ENCODE measurements around the gene CCDC178.
"Not testable (repeated sequence)": the region's sequence is repeated elsewhere in the genome, so short reads cannot be mapped to it uniquely, and the experiment has no call there.

Gene CCDC178

GRCh38 chr18:33424266-33424946 lies 16.1 kb downstream of the CCDC178 start:
- Histone ChIP-seq H3K9ac (ENCODE audit: low read length) (no peak overlapping the region), H3K27me3 (ENCODE audit: control insufficient read depth, insufficient read depth, low read length) (no peaks in the 10 kb centered on the region), H3K27ac (ENCODE audit: low read depth, low read length) (no peak overlapping the region), H3K4me3 (ENCODE audit: low read length) (no peak overlapping the region), H3K4me1 (ENCODE audit: control insufficient read depth, insufficient read depth, low read length) (no peaks in the 10 kb centered on the region), H3K36me3 (ENCODE audit: control insufficient read depth, insufficient read depth, low read length) (no peaks in the 10 kb centered on the region)

- H3K9ac ChIP-seq (ENCODE audit: low read length): no peak overlapping the region
- no peaks in the 10 kb centered on the region for H3K27me3 ChIP-seq (ENCODE audit: control insufficient read depth, insufficient read depth, low read length)
- no peaks in the 10 kb centered on the region for H3K4me1 ChIP-seq (ENCODE audit: control insufficient read depth, insufficient read depth, low read length)
- no peaks in the 10 kb centered on the region for H3K36me3 ChIP-seq (ENCODE audit: control insufficient read depth, insufficient read depth, low read length)
- no peak overlapping the region for H3K27ac ChIP-seq (ENCODE audit: low read depth, low read length)
- H3K4me3 ChIP-seq (ENCODE audit: low read length): no peak overlapping the region
Measured at GRCh38 chr18:33421225-33421624, 19.3 kb downstream of the CCDC178 start.

- Histone ChIP-seq H3K27ac (ENCODE audit: low read depth, low read length) (no peak overlapping the region), H3K9ac (ENCODE audit: low read length) (no peak overlapping the region)
Measured at GRCh38 chr18:33404244-33404873, 36.2 kb downstream of the CCDC178 start.

GRCh38 chr18:33398939-33399338 lies 41.6 kb downstream of the CCDC178 start:
- H3K9ac ChIP-seq (ENCODE audit: low read length); H3K4me1 ChIP-seq (ENCODE audit: control insufficient read depth, insufficient read depth, low read length); H3K27me3 ChIP-seq (ENCODE audit: control insufficient read depth, insufficient read depth, low read length); H3K36me3 ChIP-seq (ENCODE audit: control insufficient read depth, insufficient read depth, low read length); H3K4me3 ChIP-seq (ENCODE audit: low read length); H3K27ac ChIP-seq (ENCODE audit: low read depth, low read length): not testable (repeated sequence)

More at GRCh38 chr18:33404244-33404873, 36.2 kb downstream of the CCDC178 start:
- no peaks in the 10 kb centered on the region for H3K36me3 ChIP-seq (ENCODE audit: control insufficient read depth, insufficient read depth, low read length)
- H3K4me1 ChIP-seq (ENCODE audit: control insufficient read depth, insufficient read depth, low read length): no peaks in the 10 kb centered on the region
- H3K27me3 ChIP-seq (ENCODE audit: control insufficient read depth, insufficient read depth, low read length): no peaks in the 10 kb centered on the region
- H3K4me3 ChIP-seq (ENCODE audit: low read length): no peak overlapping the region

GRCh38 chr18:33375829-33376228 lies 64.7 kb downstream of the CCDC178 start:
- no peak overlapping the region for H3K27ac ChIP-seq (ENCODE audit: low read depth, low read length)
- H3K4me3 ChIP-seq (ENCODE audit: low read length): no peak overlapping the region
- H3K36me3 ChIP-seq (ENCODE audit: control insufficient read depth, insufficient read depth, low read length): no peaks in the 10 kb centered on the region
- H3K4me1 ChIP-seq (ENCODE audit: control insufficient read depth, insufficient read depth, low read length): no peaks in the 10 kb centered on the region
- no peaks in the 10 kb centered on the region for H3K27me3 ChIP-seq (ENCODE audit: control insufficient read depth, insufficient read depth, low read length)
- no peak overlapping the region for H3K9ac ChIP-seq (ENCODE audit: low read length)

- no peak overlapping the region for H3K4me3 ChIP-seq (ENCODE audit: low read length)
- H3K27ac ChIP-seq (ENCODE audit: low read depth, low read length): no peak overlapping the region
- H3K4me1 ChIP-seq (ENCODE audit: control insufficient read depth, insufficient read depth, low read length): no peaks in the 10 kb centered on the region
- no peaks in the 10 kb centered on the region for H3K27me3 ChIP-seq (ENCODE audit: control insufficient read depth, insufficient read depth, low read length)
- no peak overlapping the region for H3K9ac ChIP-seq (ENCODE audit: low read length)
- H3K36me3 ChIP-seq (ENCODE audit: control insufficient read depth, insufficient read depth, low read length): no peaks in the 10 kb centered on the region
Measured at GRCh38 chr18:33372442-33372841, 68.1 kb downstream of the CCDC178 start.

- no peaks in the 10 kb centered on the region for H3K27me3 ChIP-seq (ENCODE audit: control insufficient read depth, insufficient read depth, low read length)
- H3K4me3 ChIP-seq (ENCODE audit: low read length): no peak overlapping the region
- H3K9ac ChIP-seq (ENCODE audit: low read length): no peak overlapping the region
- H3K27ac ChIP-seq (ENCODE audit: low read depth, low read length): no peak overlapping the region
- H3K4me1 ChIP-seq (ENCODE audit: control insufficient read depth, insufficient read depth, low read length): no peaks in the 10 kb centered on the region
- H3K36me3 ChIP-seq (ENCODE audit: control insufficient read depth, insufficient read depth, low read length): no peaks in the 10 kb centered on the region
Measured at GRCh38 chr18:33369711-33370449, 70.6 kb downstream of the CCDC178 start.

- Histone ChIP-seq H3K4me1 (ENCODE audit: control insufficient read depth, insufficient read depth, low read length) (no peaks in the 10 kb centered on the region), H3K4me3 (ENCODE audit: low read length) (no peak overlapping the region), H3K9ac (ENCODE audit: low read length) (no peak overlapping the region), H3K27me3 (ENCODE audit: control insufficient read depth, insufficient read depth, low read length) (no peaks in the 10 kb centered on the region), H3K36me3 (ENCODE audit: control insufficient read depth, insufficient read depth, low read length) (no peaks in the 10 kb centered on the region), H3K27ac (ENCODE audit: low read depth, low read length) (no peak overlapping the region)
Measured at GRCh38 chr18:33356735-33357134, 83.8 kb downstream of the CCDC178 start.

GRCh38 chr18:33355756-33356155 lies 84.8 kb downstream of the CCDC178 start:
- Histone ChIP-seq H3K27me3 (ENCODE audit: control insufficient read depth, insufficient read depth, low read length) (no peaks in the 10 kb centered on the region), H3K36me3 (ENCODE audit: control insufficient read depth, insufficient read depth, low read length) (no peaks in the 10 kb centered on the region), H3K4me1 (ENCODE audit: control insufficient read depth, insufficient read depth, low read length) (no peaks in the 10 kb centered on the region), H3K9ac (ENCODE audit: low read length) (no peak overlapping the region), H3K4me3 (ENCODE audit: low read length) (no peak overlapping the region), H3K27ac (ENCODE audit: low read depth, low read length) (no peak overlapping the region)

- no peaks in the 10 kb centered on the region for H3K36me3 ChIP-seq (ENCODE audit: control insufficient read depth, insufficient read depth, low read length)
- no peaks in the 10 kb centered on the region for H3K4me1 ChIP-seq (ENCODE audit: control insufficient read depth, insufficient read depth, low read length)
- no peaks in the 10 kb centered on the region for H3K27me3 ChIP-seq (ENCODE audit: control insufficient read depth, insufficient read depth, low read length)
- no peak overlapping the region for H3K4me3 ChIP-seq (ENCODE audit: low read length)
- H3K27ac ChIP-seq (ENCODE audit: low read depth, low read length): no peak overlapping the region
- H3K9ac ChIP-seq (ENCODE audit: low read length): no peak overlapping the region
Measured at GRCh38 chr18:33355263-33355662, 85.3 kb downstream of the CCDC178 start.

- H3K9ac ChIP-seq (ENCODE audit: low read length): no peak overlapping the region
- H3K4me1 ChIP-seq (ENCODE audit: control insufficient read depth, insufficient read depth, low read length): no peaks in the 10 kb centered on the region
- no peaks in the 10 kb centered on the region for H3K27me3 ChIP-seq (ENCODE audit: control insufficient read depth, insufficient read depth, low read length)
- H3K36me3 ChIP-seq (ENCODE audit: control insufficient read depth, insufficient read depth, low read length): no peaks in the 10 kb centered on the region
- no peak overlapping the region for H3K27ac ChIP-seq (ENCODE audit: low read depth, low read length)
- no peak overlapping the region for H3K4me3 ChIP-seq (ENCODE audit: low read length)
Measured at GRCh38 chr18:33350256-33350655, 90.3 kb downstream of the CCDC178 start.

- H3K27me3 ChIP-seq (ENCODE audit: control insufficient read depth, insufficient read depth, low read length); H3K27ac ChIP-seq (ENCODE audit: low read depth, low read length); H3K36me3 ChIP-seq (ENCODE audit: control insufficient read depth, insufficient read depth, low read length); H3K4me1 ChIP-seq (ENCODE audit: control insufficient read depth, insufficient read depth, low read length); H3K9ac ChIP-seq (ENCODE audit: low read length); H3K4me3 ChIP-seq (ENCODE audit: low read length): not testable (repeated sequence)
Measured at GRCh38 chr18:33339733-33340132, 100.8 kb downstream of the CCDC178 start.
